Stimulated activated CD8-positive, alpha-beta memory T cell treated with anti-CD3 and anti-CD28 coated beads, Interleukin-4, amount 100 ng/mL, for 48 hours (primary cell): ENCODE data around the gene TAL1.

Source experiments
- DNase-seq: peaks from one replicate; pipeline ENCODE4 v3.0.0-alpha.2; 2020

The TAL1 gene

GRCh38 chr1:47229031-47229885 is 2.8 kb downstream of the TAL1 start:
- DNase-seq, result no peak

DNA sequence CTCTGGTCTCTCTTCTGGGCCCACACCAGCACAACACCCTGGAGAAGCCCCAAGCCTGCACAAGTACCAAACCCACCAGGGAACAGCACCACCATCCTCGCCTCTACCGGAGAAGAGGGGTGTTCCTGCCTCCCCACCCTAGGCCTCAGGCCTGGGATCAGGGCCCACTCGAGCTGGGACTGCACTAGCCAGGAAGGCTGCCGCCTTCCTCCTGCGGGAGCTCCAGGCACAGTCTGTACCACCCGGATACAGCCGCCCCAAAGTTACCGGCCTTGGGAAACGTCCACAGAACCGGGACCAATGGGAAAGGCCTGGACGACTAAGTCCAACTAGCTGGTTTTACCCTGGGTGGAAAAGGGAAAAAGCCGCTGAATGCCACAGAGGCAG is 3.4 kb downstream of the TAL1 start:
- DNase-seq, result no peak

DNA sequence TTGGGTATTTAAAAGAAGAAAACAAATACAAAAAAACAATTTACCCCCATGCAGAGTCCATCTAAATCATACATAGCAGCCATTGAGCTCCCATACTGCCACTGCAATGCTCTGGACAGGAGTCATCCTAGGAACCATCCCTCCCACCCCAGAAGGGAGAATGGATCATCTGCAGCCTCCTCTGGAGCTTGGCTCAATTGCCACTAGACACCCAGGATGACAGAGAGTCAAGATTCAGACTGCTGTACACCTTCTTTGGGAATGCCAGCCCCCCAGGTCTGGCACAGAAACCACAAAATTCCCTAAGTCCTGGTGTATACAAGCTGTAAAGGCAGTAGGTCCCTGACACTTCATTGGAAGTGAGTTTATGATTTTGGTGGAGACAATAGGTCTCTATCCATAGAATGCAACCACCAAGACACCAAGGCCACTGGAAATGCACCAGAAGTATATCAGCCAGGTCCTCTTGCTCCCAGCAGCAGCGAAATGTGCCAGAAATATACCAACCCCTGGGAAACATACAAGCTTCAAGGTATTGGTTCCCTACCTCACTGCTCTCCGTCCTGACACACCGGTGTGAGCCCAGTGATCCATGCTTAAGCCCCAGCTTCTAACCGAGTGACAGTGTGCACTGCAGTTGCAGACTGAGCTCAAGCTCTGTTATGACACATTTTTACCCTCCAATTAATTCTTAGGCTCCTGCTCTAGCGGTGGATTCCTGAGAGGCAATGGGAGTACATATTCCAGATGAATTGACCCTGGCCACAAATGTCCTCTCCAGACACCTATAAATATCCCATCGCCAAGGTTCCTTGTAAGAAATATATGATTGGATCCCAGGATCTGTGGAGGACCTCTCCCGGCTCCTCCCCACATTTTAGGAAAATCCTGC is 4.4 kb downstream of the TAL1 start:
- no peak for DNase-seq

DNA sequence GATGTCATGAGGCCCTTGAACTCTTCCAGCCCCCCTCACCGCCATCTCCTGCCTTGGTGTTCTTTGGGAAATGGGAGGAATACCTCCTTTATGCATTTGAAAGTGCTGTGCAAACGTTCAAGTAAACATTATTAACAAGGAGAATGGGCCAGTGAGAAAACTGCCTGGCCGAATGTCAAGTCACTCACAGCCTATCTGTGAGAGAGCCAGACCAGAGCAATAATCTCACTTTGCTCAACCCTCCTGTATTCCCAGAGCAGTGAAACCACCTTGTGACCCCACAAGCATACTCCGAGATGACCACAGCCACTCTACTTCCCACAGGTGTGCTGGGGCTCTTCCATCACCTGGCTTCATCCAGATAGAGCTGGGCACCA is 5.2 kb downstream of the TAL1 start:
- no peak for DNase-seq

- no peak for DNase-seq
Observed at GRCh38 chr1:47226121-47226838, 5.7 kb downstream of the TAL1 start.

DNA sequence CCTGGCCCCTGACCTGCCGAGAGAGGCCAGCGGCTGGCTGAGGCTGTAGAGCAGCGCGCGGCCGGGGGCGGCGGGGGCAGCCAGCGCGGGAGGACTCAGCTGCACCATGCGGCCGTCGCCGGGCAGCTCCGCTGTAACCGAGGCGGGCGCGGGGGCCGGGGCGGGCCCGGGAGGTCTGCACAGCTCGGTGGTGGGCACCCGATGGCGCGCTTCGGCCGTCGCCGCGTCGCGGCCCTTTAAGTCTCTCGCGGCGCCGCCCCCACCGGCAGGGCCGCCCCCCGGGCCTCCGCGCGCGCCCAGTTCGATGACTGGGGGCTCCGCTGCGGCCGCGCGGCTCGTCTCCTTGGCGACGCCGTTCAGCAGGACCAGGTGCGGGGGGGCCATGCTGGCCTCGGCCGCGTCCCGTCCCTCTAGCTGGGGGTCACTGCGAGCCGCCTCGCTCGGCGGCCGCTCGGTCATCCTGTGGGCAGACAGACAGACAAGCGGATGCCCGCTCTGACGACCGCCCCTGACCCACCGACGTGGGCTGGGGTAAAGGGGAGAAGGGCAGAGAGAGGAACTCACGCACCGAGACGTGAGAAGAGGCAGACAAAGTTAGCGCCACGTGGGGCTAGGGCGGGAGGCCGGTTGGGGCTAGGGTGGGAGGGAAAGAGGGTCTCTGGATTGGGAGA is 6.5 kb downstream of the TAL1 start:
- no peak for DNase-seq

GRCh38 chr1:47224676-47225399 is 7.2 kb downstream of the TAL1 start:
- no peak for DNase-seq

- DNase-seq, result no peak
Observed at GRCh38 chr1:47223921-47224675, 7.9 kb downstream of the TAL1 start.

DNA sequence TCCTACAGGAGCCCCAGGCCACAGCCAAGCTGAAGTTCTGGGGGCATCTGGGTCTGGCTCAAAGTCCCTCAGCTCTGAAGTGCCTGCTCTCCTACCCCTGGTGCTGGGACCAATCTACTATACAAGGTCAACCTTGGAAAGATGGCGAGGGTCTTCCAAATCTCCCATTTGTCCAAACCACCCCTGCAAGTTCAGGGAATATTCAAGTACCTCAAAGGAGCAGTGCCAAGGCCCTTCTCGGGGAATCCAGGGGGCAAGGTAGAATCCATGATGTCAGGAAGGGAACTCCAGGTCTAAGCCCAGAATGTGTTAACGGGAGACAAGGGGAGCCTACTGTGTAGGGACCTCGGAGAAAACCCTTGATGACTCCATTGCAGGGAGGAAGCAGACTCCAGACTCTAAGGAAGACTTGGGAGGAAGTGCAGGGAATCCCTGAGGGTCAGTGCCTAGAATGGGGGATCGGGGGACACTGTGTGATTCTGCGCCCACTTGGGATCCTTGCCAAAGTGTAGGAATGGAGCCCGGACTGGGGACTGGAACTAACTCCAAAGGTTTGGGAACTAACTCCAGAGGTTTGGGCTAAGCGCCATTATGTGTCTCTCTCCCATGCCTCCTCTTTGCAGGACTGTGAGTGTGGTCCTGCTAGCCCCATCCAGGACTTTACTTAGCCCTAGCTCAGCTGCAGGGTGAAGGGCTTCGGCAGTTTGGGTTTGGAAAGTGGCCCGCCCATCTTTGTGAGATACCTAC is 8.7 kb downstream of the TAL1 start:
- DNase-seq, result no peak

DNA sequence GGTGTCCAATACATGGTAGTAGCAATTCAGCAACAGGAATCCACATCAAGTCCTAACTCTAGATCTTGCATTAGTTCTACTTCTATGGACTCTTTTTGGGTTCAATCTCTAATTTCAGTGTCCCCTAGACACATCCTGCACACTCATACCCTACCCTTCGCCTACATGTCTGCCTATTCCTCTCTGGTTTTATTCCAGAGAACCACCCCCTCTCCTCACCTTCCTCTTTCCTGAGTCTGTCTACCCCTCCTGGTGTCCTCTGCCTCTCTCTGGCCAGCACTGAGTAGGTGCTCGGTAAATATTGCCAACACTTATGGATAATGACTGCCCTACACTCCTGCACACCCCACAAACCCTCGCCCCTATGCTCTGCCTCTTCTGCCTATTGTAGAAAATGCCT is 9.5 kb downstream of the TAL1 start:
- DNase-seq, result no peak

GRCh38 chr1:47219590-47220220 is 12.3 kb downstream of the TAL1 start:
- no peak for DNase-seq

GRCh38 chr1:47219001-47219400 is 13.0 kb downstream of the TAL1 start:
- no peak for DNase-seq

GRCh38 chr1:47216278-47217059 is 15.6 kb downstream of the TAL1 start:
- no peak for DNase-seq

- DNase-seq, result no peak
Observed at GRCh38 chr1:47215713-47216112, 16.3 kb downstream of the TAL1 start.

DNA sequence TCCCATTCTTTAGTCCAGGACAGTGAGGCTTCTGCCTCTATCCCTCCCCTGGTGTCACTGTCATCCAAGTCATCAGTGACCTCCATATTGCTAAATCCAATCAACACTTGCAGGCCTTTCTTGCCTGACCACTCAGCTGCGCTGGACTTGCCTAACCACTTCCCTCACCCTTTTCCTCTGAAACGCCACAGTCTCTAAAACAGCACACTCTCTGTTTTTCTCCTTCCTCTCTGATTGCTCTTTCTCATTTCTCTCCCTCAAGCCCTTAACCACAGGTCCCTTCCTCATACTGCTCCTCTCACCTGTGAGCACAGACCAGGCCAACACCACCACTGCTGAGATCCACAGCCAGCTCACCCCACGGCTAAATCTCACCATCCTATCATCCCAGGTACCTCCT is 17.5 kb downstream of the TAL1 start:
- DNase-seq, result no peak

GRCh38 chr1:47213230-47213963 is 18.6 kb downstream of the TAL1 start:
- DNase-seq, result no peak

GRCh38 chr1:47212636-47213229 is 19.3 kb downstream of the TAL1 start:
- DNase-seq, result no peak

DNA sequence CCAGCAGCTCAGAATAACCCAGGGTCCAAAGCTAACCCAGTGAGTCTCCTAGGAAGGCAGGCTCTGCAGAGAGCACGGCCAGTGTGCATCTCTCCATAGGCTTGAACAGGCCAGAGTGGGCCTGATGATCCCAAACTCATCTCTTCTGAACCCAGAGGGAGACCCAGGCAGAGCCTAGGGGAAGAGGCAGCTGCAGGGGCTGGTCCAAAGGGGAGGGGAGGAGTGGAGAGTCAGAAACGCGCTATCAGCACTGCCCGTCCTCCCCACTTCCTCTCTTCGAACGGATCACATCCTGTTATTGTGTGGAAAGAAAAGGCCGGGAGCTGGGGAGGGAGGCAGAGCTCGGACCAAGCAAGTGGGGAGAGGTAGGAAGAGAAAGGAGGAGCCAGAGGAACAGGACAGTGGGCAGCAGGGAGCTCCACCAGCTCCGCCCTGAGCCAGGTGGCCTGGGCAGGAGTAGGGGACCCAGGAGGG is 20.2 kb downstream of the TAL1 start:
- DNase-seq, result no peak
